ENCODE measurements around the gene CCDC47. TPM values are rescaled to one million over a fixed set of nuclear protein-coding genes. Genes with fewer than 3 reads are reported as not detected.

CCDC47 gene
- total and polyA plus RNA-seq, 4 donors: 33.0 to 87.2 (median 62.8) TPM

- no peak for DNase-seq (ENCODE audit: low spot score)
- peak overlapping the region in 1 of 2 donors; percentile 95 for H3K27ac ChIP-seq (ENCODE audit: low read depth in 1 of 2, low read length in 2 of 2)
Observed at GRCh38 chr17:63775420-63775819, 2.0 kb upstream of the CCDC47 start.

DNA sequence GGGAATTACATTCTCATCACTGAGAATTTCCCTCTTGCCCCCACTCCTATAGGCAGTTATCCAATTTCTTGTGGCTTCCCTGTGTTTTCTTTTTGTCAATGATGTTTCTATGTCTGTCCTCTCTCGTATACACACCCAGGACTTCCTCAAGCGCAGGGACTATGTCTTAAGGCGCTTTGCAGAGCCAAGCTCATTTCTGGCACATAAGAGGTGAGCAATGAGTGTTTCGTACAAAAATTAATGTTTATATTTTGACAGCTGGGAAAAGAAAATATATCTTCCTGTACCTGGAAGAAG lies 1.5 kb upstream of the CCDC47 start:
- 8% methylated on average over 4 of the region's 4 CpGs for WGBS
- peak overlapping the region; percentile 79 to 95 for H3K9ac ChIP-seq (ENCODE audit: low read depth in 1 of 2, low read length in 2 of 2)
- DNase-seq (ENCODE audit: low spot score): no peak
- H3K36me3 ChIP-seq (ENCODE audit: control insufficient read depth in 4 of 4, insufficient read depth in 3 of 4, low read depth in 1 of 4, low read length in 3 of 4): peaks cover 0 to 5% (median 0%) of the 10 kb centered on the region in 4 donors
- peak overlapping the region; percentile 95 to 97 for H3K27ac ChIP-seq (ENCODE audit: low read depth in 1 of 2, low read length in 2 of 2)
- H3K4me3 ChIP-seq (ENCODE audit: low read depth in 1 of 3, low read length in 3 of 3): peak overlapping the region; percentile 70 to 93 (median 81)
- H3K4me1 ChIP-seq (ENCODE audit: control insufficient read depth in 4 of 4, insufficient read depth in 4 of 4, low read length in 3 of 4): peaks cover 6 to 29% (median 19%) of the 10 kb centered on the region in 4 donors
- no peaks in the 10 kb centered on the region for H3K27me3 ChIP-seq (ENCODE audit: control insufficient read depth in 4 of 4, insufficient read depth in 4 of 4, low read length in 3 of 4)
- H3K9me3 ChIP-seq (ENCODE audit: control insufficient read depth in 4 of 4, low read length in 3 of 4): no peaks in the 10 kb centered on the region
- no peak for TF ChIP-seq RXRA (IDR thresholded peaks at IDR 0.05)
- TF ChIP-seq, protein P1, sequence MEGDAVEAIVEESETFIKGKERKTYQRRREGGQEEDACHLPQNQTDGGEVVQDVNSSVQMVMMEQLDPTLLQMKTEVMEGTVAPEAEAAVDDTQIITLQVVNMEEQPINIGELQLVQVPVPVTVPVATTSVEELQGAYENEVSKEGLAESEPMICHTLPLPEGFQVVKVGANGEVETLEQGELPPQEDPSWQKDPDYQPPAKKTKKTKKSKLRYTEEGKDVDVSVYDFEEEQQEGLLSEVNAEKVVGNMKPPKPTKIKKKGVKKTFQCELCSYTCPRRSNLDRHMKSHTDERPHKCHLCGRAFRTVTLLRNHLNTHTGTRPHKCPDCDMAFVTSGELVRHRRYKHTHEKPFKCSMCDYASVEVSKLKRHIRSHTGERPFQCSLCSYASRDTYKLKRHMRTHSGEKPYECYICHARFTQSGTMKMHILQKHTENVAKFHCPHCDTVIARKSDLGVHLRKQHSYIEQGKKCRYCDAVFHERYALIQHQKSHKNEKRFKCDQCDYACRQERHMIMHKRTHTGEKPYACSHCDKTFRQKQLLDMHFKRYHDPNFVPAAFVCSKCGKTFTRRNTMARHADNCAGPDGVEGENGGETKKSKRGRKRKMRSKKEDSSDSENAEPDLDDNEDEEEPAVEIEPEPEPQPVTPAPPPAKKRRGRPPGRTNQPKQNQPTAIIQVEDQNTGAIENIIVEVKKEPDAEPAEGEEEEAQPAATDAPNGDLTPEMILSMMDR (IDR thresholded peaks at IDR 0.05; ENCODE audit: low read depth, low read length, missing input control): no peak
- TF ChIP-seq RAD21 (IDR thresholded peaks at IDR 0.05): no peak
- TF ChIP-seq ATF3 (IDR thresholded peaks at IDR 0.05): no peak
- no peak for TF ChIP-seq SP1 (IDR thresholded peaks at IDR 0.05)
- no peak for TF ChIP-seq YY1 (IDR thresholded peaks at IDR 0.05)

More at GRCh38 chr17:63775420-63775819, 2.0 kb upstream of the CCDC47 start:
- H3K4me3 ChIP-seq (ENCODE audit: low read depth in 1 of 3, low read length in 3 of 3): peak overlapping the region in 2 of 3 donors; percentile 70 to 93
- peaks cover 0 to 5% (median 0%) of the 10 kb centered on the region in 4 donors for H3K36me3 ChIP-seq (ENCODE audit: control insufficient read depth in 4 of 4, insufficient read depth in 3 of 4, low read depth in 1 of 4, low read length in 3 of 4)
- no peaks in the 10 kb centered on the region for H3K9me3 ChIP-seq (ENCODE audit: control insufficient read depth in 4 of 4, low read length in 3 of 4)
- WGBS: 41% methylated on average over 8 of the region's 8 CpGs
- TF ChIP-seq SP1 (IDR thresholded peaks at IDR 0.05): no peak
- TF ChIP-seq JUND (IDR thresholded peaks at IDR 0.05): no peak
- TF ChIP-seq FOXA2 (IDR thresholded peaks at IDR 0.05): no peak
- TF ChIP-seq GABPA (IDR thresholded peaks at IDR 0.05 in 1 of 2, conservative IDR thresholded peaks at IDR 0.05 in 1 of 2): no peak
- no peak for TF ChIP-seq HNF4A (conservative IDR thresholded peaks at IDR 0.05)
- TF ChIP-seq NR2F2 (IDR thresholded peaks at IDR 0.05): no peak
- TF ChIP-seq YY1 (IDR thresholded peaks at IDR 0.05): no peak
- peak overlapping the region; percentile 79 to 95 for H3K9ac ChIP-seq (ENCODE audit: low read depth in 1 of 2, low read length in 2 of 2)
- H3K4me1 ChIP-seq (ENCODE audit: control insufficient read depth in 4 of 4, insufficient read depth in 4 of 4, low read length in 3 of 4): peaks cover 5 to 25% (median 19%) of the 10 kb centered on the region in 4 donors
- H3K27me3 ChIP-seq (ENCODE audit: control insufficient read depth in 4 of 4, insufficient read depth in 4 of 4, low read length in 3 of 4): no peaks in the 10 kb centered on the region

- H3K27ac ChIP-seq (ENCODE audit: low read depth in 1 of 2, low read length in 2 of 2): peak within 1 kb of the TSS; percentile 95 to 97
- H3K4me1 ChIP-seq (ENCODE audit: control insufficient read depth in 4 of 4, insufficient read depth in 4 of 4, low read length in 3 of 4): peaks cover 7 to 28% (median 19%) of the 10 kb centered on the region in 4 donors
- H3K27me3 ChIP-seq (ENCODE audit: control insufficient read depth in 4 of 4, insufficient read depth in 4 of 4, low read length in 3 of 4): no peaks in the 10 kb centered on the region
- H3K4me3 ChIP-seq (ENCODE audit: low read depth in 1 of 3, low read length in 3 of 3): peak within 1 kb of the TSS; percentile 77 to 93 (median 81)
- H3K36me3 ChIP-seq (ENCODE audit: control insufficient read depth in 4 of 4, insufficient read depth in 3 of 4, low read depth in 1 of 4, low read length in 3 of 4): peaks cover 0 to 5% (median 0%) of the 10 kb centered on the region in 4 donors
- H3K9ac ChIP-seq (ENCODE audit: low read depth in 1 of 2, low read length in 2 of 2): peak within 1 kb of the TSS; percentile 79 to 95
- DNase-seq (ENCODE audit: low spot score): peak; percentile 94
- no peaks in the 10 kb centered on the region for H3K9me3 ChIP-seq (ENCODE audit: control insufficient read depth in 4 of 4, low read length in 3 of 4)
- under 1% methylated on average over 67 of the region's 67 CpGs for WGBS
- TF ChIP-seq GABPA (IDR thresholded peaks at IDR 0.05 in 1 of 2, conservative IDR thresholded peaks at IDR 0.05 in 1 of 2): no peak
- TF ChIP-seq, protein P1 (IDR thresholded peaks at IDR 0.05; ENCODE audit: low read depth, low read length, missing input control): no peak
- no peak for TF ChIP-seq RAD21 (IDR thresholded peaks at IDR 0.05)
- no peak for TF ChIP-seq JUND (IDR thresholded peaks at IDR 0.05)
- TF ChIP-seq YY1 (IDR thresholded peaks at IDR 0.05): no peak
- TF ChIP-seq ATF3 (IDR thresholded peaks at IDR 0.05): no peak
- no peak for TF ChIP-seq NR2F2 (IDR thresholded peaks at IDR 0.05)
- no peak for TF ChIP-seq ZBTB33 (IDR thresholded peaks at IDR 0.05)
- TF ChIP-seq, protein P2, sequence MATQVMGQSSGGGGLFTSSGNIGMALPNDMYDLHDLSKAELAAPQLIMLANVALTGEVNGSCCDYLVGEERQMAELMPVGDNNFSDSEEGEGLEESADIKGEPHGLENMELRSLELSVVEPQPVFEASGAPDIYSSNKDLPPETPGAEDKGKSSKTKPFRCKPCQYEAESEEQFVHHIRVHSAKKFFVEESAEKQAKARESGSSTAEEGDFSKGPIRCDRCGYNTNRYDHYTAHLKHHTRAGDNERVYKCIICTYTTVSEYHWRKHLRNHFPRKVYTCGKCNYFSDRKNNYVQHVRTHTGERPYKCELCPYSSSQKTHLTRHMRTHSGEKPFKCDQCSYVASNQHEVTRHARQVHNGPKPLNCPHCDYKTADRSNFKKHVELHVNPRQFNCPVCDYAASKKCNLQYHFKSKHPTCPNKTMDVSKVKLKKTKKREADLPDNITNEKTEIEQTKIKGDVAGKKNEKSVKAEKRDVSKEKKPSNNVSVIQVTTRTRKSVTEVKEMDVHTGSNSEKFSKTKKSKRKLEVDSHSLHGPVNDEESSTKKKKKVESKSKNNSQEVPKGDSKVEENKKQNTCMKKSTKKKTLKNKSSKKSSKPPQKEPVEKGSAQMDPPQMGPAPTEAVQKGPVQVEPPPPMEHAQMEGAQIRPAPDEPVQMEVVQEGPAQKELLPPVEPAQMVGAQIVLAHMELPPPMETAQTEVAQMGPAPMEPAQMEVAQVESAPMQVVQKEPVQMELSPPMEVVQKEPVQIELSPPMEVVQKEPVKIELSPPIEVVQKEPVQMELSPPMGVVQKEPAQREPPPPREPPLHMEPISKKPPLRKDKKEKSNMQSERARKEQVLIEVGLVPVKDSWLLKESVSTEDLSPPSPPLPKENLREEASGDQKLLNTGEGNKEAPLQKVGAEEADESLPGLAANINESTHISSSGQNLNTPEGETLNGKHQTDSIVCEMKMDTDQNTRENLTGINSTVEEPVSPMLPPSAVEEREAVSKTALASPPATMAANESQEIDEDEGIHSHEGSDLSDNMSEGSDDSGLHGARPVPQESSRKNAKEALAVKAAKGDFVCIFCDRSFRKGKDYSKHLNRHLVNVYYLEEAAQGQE (IDR thresholded peaks at IDR 0.05): no peak
- no peak for TF ChIP-seq SP1 (IDR thresholded peaks at IDR 0.05)
- no peak for TF ChIP-seq FOXA2 (IDR thresholded peaks at IDR 0.05)
- no peak for TF ChIP-seq HNF4A (conservative IDR thresholded peaks at IDR 0.05)
Observed at GRCh38 chr17:63774141-63774968, 958 bp upstream of the CCDC47 start, which contains the start of gene DDX42. Gene DDX42 (plus strand): TSS chr17:63774170. CDS start chr17:63787050, 12,880 bp downstream.

Data from liver (tissue), 9 donors.